Endodermal cell (in vitro differentiated cells): ENCODE measurements around the gene ZIC4. TPM values are rescaled to one million over a fixed set of nuclear protein-coding genes. Genes with fewer than 3 reads are reported as not detected.
A peak's percentile ranks its signal among the peaks of the same experiment; 100 is the strongest.

Source experiments
- DNase-seq: peaks from one replicate; pipeline ENCODE4 v3.0.0-alpha.2; 2017
- H3K27ac ChIP-seq: 2 replicates; pipeline ENCODE4 v1.5.1; 2013; ENCODE audit warnings: mild to moderate bottlenecking, low read depth, low read length, moderate library complexity
- H3K27me3 ChIP-seq: 2 replicates; pipeline ENCODE4 v1.6.1; 2013; ENCODE audit warnings: mild to moderate bottlenecking, low read length, moderate library complexity; ENCODE audit not compliant: insufficient read depth, control insufficient read depth, poor library complexity, severe bottlenecking
- H3K36me3 ChIP-seq: 2 replicates; pipeline ENCODE4 v1.7.0; 2013; ENCODE audit warnings: mild to moderate bottlenecking, low read length, moderate library complexity; ENCODE audit not compliant: control insufficient read depth, insufficient read depth
- H3K4me1 ChIP-seq: one replicate; pipeline ENCODE4 v1.7.0; 2013; ENCODE audit warnings: low read length; ENCODE audit not compliant: control insufficient read depth, insufficient read depth
- H3K4me3 ChIP-seq: 2 replicates; pipeline ENCODE4 v1.5.1; 2013; ENCODE audit warnings: mild to moderate bottlenecking, low read length, moderate library complexity
- H3K9ac ChIP-seq: 2 replicates; pipeline ENCODE4 v1.6.1; 2013; ENCODE audit warnings: mild to moderate bottlenecking, low read length, moderate library complexity; ENCODE audit not compliant: poor library complexity, severe bottlenecking; ENCODE audit errors: extremely low read depth
- H3K9me3 ChIP-seq: 2 replicates; pipeline ENCODE4 v1.6.1; 2013; ENCODE audit warnings: mild to moderate bottlenecking, low read length, moderate library complexity; ENCODE audit not compliant: control insufficient read depth
- H3K27ac Mint-ChIP-seq: 2 replicates; pipeline ENCODE4 v1.8.0; 2020; ENCODE audit warnings: mixed read lengths
- H3K27me3 Mint-ChIP-seq: 2 replicates; pipeline ENCODE4 v1.8.0; 2021; ENCODE audit warnings: mild to moderate bottlenecking, mixed read lengths; ENCODE audit not compliant: insufficient read depth
- H3K36me3 Mint-ChIP-seq: 2 replicates; pipeline ENCODE4 v1.8.0; 2020; ENCODE audit warnings: low read depth, mixed read lengths
- H3K4me1 Mint-ChIP-seq: 2 replicates; pipeline ENCODE4 v1.8.0; 2020; ENCODE audit warnings: mixed read lengths
- H3K4me3 Mint-ChIP-seq: 2 replicates; pipeline ENCODE4 v1.8.0; 2020; ENCODE audit warnings: mild to moderate bottlenecking, moderate library complexity, mixed read lengths
- H3K9me3 Mint-ChIP-seq: 2 replicates; pipeline ENCODE4 v1.8.0; 2020; ENCODE audit warnings: mild to moderate bottlenecking, mixed read lengths
- CTCF ChIP-seq: fragments of 200-600 bp; sonication (generic); conservative IDR thresholded peaks from 2 replicates; pipeline ENCODE4 v1.5.0; 2021; ENCODE audit warnings: antibody characterized with exemption, mild to moderate bottlenecking
- WGBS, 2 experiments: methylation state at CpG; one replicate each; pipeline versions ENCODE4 v1.1.5 to v1.1.7; 2013; ENCODE audit warnings: missing lambda C conversion rate in 2 of 2, mixed read lengths in 1 of 2; ENCODE audit not compliant: insufficient coverage in 1 of 2, insufficient read length in 1 of 2; 5-methylcytosine and 5-hydroxymethylcytosine counted together
- total RNA-seq, 2 donors: library from RNA; stranded (reverse); fragmentation: NEBNext Ultra II Directional in 1 of 2; extraction: Animal tissue kit (Norgen Biotek cat#: 25700) in 1 of 2; gene quantifications; 2 replicates in 1 of 2; 3 replicates in 1 of 2; pipeline ENCODE4 v1.2.1, GENCODE V29; 2021

Gene ZIC4
- total RNA-seq, 2 donors from 2014 or later = not detected

- no peaks in the 10 kb centered on the region for H3K9me3 ChIP-seq
- H3K27ac Mint-ChIP-seq = no peak overlapping the region
- H3K27me3 ChIP-seq = peaks cover 99% of the 10 kb centered on the region
- no peaks in the 10 kb centered on the region for H3K36me3 Mint-ChIP-seq
- no peak for TF ChIP-seq CTCF
- no peaks in the 10 kb centered on the region for H3K9me3 Mint-ChIP-seq
- no peaks in the 10 kb centered on the region for H3K4me1 ChIP-seq
- WGBS, 2 experiments = 9 to 21% methylated on average over 3 to 10 of the region's 14 CpGs
- H3K4me3 Mint-ChIP-seq = no peak overlapping the region
- H3K27me3 Mint-ChIP-seq = peaks cover 88% of the 10 kb centered on the region
- DNase-seq = no peak
- H3K9ac ChIP-seq = no peak overlapping the region
- H3K36me3 ChIP-seq = no peaks in the 10 kb centered on the region
- no peak overlapping the region for H3K27ac ChIP-seq
- H3K4me1 Mint-ChIP-seq = peaks cover 21% of the 10 kb centered on the region
- peak overlapping the region; percentile 57 for H3K4me3 ChIP-seq
These were observed 18.4 kb upstream of the ZIC4 start for GRCh38 chr3:147424581-147425387.

- Mint-ChIP-seq H3K27ac (no peak overlapping the region), H3K4me1 (peaks cover 25% of the 10 kb centered on the region), H3K27me3 (peaks cover 89% of the 10 kb centered on the region), H3K9me3 (no peaks in the 10 kb centered on the region), H3K36me3 (no peaks in the 10 kb centered on the region), H3K4me3 (peak overlapping the region; percentile 43)
- Histone ChIP-seq H3K36me3 (no peaks in the 10 kb centered on the region), H3K27ac (no peak overlapping the region), H3K9ac (no peak overlapping the region), H3K4me3 (peak overlapping the region; percentile 57), H3K4me1 (no peaks in the 10 kb centered on the region), H3K9me3 (no peaks in the 10 kb centered on the region), H3K27me3 (peaks cover 99% of the 10 kb centered on the region)
- DNase-seq = peak; percentile 70
- TF ChIP-seq CTCF = no peak
- 3 to 4% methylated on average over 15 to 33 of the region's 33 CpGs for WGBS, 2 experiments
These were observed 17.6 kb upstream of the ZIC4 start for GRCh38 chr3:147423798-147424580.

- Histone ChIP-seq H3K36me3 (no peaks in the 10 kb centered on the region), H3K4me3 (peak overlapping the region; percentile 57), H3K27ac (no peak overlapping the region), H3K9me3 (no peaks in the 10 kb centered on the region), H3K27me3 (peaks cover 100% of the 10 kb centered on the region), H3K4me1 (no peaks in the 10 kb centered on the region), H3K9ac (no peak overlapping the region)
- Mint-ChIP-seq H3K27me3 (peaks cover 92% of the 10 kb centered on the region), H3K4me3 (peak overlapping the region; percentile 43), H3K4me1 (peaks cover 29% of the 10 kb centered on the region), H3K27ac (no peak overlapping the region), H3K9me3 (no peaks in the 10 kb centered on the region), H3K36me3 (no peaks in the 10 kb centered on the region)
- no peak for TF ChIP-seq CTCF
- WGBS, 2 experiments = 0 to 4% methylated on average over 2 to 3 of the region's 3 CpGs
- no peak for DNase-seq
These were observed 17.1 kb upstream of the ZIC4 start for GRCh38 chr3:147423537-147423797.
